SU-DHL-6 (cell line): ENCODE data around the gene KIRREL1.

Experiments
- CTCF ChIP-seq: fragments of 200-600 bp; sonication (generic); IDR thresholded peaks from one replicate; pipeline ENCODE4 v1.5.1; 2017; ENCODE audit warnings: antibody characterized with exemption, mild to moderate bottlenecking, low read length, moderate library complexity; ENCODE audit not compliant: insufficient read depth, poor library complexity, severe bottlenecking
- EZH2phosphoT487 ChIP-seq: fragments of 200-600 bp; sonication (generic), shearing (Covaris generic); conservative IDR thresholded peaks from 2 replicates; pipeline ENCODE4 v1.6.1; 2018; ENCODE audit warnings: mild to moderate bottlenecking, antibody characterized with exemption, low read length, moderate library complexity, mixed read lengths

GRCh38 chr1:157985473-157985872, 8.0 kb upstream of the KIRREL1 start:
- no peak for TF ChIP-seq CTCF
- TF ChIP-seq EZH2phosphoT487: no peak
